NCI-H2196 treated with DMSO at 0.1 percent for 48 hours (cell line): ENCODE results near the gene RAB11B.
"Not testable (repeated sequence)": the region's sequence is repeated elsewhere in the genome, so short reads cannot be mapped to it uniquely, and the experiment has no call there.

ENCODE experiments used
- DNase-seq: peaks from one replicate; lab custom pipeline; 2025; ENCODE audit not compliant: unreplicated experiment; lab: John Stamatoyannopoulos, UW

RAB11B gene

DNA sequence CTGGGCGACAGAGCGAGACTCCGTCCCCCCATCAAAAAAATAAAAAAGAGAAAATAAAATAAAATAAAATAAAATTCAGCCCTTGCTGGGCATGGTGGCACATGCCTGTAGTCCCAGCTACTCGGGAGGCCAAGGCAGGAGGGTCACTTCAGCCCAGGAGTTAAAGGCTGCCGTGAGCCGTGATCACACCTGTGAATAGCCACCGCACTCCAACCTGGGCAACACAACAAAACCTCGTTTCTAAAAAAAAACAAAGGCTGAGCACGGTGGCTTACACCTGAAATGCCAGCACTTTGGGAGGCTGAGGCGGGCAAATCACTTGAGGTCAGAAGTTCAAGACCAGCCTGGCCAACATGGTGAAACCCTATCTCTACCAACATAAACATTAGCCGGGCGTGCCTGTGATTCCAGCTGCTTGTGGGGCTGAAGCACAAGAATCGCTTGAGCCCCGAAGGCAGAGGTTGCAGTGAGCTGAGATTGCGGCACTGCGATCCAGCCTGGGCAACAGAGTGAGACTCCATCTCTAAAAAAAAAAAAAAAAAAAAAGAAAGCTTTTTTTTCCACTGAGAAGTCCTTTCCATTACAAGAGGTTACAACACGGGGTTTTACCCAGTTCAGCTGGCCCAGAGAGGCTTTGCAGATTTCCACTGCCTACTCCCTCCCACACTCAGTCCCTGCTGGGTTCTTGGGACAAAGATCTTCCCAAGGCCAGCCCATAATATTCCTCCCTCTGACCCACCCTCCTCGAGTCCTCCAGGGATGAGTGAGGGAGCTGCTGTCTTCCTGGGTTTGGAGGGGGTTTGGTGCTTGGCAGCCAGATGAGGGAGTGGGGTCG lies 19.8 kb upstream of the RAB11B start:
- no peak for DNase-seq

DNA sequence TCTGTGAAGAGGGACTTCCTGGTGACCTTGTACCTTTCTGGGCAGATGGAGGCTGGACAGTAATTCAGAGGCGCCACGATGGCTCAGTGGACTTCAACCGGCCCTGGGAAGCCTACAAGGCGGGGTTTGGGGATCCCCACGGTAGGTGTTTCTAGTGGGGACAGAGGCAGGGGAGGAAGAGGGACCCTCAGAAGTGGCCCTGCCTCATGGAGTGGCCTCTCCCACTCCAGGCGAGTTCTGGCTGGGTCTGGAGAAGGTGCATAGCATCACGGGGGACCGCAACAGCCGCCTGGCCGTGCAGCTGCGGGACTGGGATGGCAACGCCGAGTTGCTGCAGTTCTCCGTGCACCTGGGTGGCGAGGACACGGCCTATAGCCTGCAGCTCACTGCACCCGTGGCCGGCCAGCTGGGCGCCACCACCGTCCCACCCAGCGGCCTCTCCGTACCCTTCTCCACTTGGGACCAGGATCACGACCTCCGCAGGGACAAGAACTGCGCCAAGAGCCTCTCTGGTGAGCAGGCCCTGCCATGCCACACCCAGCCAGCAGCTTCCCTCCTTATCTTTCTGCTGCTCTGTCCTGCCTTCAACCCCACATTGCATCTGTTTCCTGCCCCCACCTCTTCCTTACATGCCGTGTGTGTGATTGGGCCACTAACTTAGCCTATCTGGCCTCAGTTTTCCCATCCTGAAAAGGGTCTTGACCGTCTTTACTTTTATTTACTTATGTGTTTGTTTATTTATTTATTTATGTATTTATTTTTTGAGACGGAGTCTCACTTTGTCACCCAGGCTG lies 19.0 kb upstream of the RAB11B start:
- no peak for DNase-seq

DNA sequence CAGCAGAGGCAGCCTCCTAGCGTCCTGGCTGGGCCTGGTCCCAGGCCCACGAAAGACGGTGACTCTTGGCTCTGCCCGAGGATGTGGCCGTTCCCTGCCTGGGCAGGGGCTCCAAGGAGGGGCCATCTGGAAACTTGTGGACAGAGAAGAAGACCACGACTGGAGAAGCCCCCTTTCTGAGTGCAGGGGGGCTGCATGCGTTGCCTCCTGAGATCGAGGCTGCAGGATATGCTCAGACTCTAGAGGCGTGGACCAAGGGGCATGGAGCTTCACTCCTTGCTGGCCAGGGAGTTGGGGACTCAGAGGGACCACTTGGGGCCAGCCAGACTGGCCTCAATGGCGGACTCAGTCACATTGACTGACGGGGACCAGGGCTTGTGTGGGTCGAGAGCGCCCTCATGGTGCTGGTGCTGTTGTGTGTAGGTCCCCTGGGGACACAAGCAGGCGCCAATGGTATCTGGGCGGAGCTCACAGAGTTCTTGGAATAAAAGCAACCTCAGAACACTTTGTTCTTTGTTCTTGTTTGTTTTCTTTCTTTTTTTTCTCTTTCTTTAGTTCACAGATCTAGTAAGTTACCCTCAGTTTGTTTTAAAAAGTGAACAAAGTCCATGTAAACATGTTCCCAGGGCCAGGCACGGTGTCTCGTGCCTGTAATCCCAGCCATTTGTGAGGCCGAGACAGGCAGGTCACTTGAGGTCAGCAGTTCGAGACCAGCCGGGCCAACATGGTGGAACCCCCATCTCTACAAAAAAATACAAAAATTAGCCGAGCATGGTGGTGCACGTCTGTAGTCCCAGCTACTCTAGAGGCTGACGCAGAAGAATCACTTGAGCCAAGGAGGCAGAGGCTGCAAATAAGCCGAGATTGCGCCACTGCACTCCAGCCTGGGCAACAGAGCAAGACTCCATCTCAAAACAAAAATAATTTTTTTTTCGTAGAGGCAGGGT lies 16.0 kb upstream of the RAB11B start:
- DNase-seq: no peak

DNA sequence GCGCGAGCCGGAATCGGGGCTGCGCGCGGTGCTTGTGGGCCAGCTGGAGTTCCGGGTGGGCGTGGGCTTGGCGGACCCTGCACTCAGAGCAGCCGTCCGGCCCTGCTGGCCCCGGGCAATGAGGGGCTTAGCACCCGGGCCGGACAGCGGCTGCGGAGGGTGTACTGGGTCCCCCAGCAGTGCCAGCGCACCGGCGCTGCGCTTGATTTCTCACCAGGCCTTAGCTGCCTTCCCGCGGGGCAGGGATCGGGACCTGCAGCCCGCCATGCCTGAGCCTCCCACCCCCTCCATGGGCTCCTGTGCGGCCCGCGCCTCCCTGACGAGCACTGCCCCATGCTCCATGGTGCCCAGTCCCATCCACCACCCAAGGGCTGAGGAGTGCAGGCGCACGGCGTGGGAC lies 14.4 kb upstream of the RAB11B start:
- not testable (repeated sequence) for DNase-seq

DNA sequence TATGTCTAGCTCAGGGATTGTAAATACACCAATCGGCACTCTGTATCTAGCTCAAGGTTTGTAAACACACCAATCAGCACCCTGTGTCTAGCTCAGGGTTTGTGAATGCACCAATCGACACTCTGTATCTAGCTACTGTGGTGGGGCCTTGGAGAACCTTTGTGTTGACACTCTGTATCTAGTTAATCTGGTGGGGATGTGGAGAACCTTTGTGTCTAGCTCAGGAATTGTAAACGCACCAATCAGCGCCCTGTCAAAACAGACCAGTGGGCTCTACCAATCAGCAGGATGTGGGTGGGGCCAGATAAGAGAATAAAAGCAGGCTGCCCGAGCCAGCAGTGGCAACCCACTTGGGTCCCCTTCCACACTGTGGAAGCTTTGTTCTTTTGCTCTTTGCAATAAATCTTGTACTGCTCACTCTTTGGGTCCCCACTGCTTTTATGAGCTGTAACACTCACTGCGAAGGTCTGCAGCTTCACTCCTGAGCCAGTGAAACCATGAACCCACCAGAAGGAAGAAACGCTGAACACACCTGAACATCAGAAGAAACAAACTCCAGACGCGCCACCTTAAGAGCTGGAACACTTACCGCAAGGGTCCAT lies 13.7 kb upstream of the RAB11B start:
- not testable (repeated sequence) for DNase-seq

DNA sequence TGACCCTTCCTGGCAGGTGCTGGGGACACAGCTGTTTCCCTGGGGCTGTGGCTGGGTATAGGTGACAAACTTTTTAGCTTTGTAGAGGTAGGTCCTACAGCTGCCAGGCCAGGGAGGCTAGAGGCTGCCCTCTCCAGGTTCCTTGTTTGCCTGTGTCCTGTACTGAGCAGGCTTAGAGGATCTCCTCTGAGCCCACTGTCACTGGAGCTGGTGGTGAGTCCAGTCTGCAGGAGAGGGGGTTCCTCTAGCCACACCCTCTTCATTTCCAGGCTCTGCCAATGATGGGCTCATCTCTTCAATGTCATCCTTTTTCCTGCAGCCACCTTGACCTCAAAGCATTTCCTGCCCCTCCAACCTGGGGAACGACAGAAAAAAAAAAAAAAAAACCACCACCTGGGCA lies 12.6 kb upstream of the RAB11B start:
- no peak for DNase-seq

DNA sequence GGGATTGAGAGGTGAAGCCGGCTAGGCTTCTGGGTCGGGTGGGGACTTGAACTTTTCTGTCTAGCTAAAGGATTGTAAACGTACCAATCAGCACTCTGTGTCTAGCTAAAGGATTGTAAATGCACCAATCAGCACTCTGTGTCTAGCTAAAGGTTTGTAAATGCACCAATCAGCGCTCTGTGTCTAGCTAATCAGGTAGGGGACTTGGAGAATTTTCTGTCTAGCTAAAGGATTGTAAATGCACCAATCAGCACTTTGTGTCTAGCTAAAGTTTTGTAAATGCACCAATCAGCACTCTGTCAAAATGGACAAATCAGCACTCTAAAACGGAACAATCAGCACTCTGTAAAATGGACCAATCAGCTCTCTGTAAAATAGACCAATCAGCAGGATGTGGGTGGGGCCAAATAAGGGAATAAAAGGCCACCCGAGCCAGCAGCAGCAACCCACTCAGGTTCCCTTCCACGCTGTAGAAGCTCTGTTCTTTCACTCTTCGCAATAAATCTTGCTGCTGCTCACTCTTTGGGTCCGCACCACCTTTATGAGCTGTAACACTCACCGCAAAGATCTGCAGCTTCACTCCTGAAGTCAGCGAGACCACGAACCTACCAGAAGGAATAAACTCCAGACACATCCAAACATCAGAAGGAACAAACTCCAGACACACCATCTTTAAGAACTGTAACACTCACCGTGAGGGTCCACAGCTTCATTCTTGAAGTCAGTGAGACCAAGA lies 10.8 kb upstream of the RAB11B start:
- not testable (repeated sequence) for DNase-seq

DNA sequence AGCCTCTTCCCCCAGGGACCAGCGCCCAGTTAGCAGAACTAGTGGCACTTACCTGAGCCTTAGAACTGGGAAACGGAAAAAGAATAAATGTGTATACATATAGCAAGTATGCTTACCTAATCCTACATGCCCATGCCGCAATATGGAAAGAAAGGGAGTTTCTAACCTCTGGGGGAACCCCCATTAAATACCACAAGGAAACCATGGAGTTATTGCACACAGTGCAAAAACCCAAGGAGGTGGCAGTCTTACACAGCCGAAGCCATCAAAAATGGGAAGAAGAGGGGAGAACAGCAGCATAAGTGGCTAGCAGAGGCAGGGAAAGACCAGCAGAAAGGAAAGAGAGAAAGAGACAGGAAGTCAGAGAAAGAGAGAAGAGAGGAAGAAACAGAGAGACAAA lies 5.6 kb upstream of the RAB11B start:
- DNase-seq: not testable (repeated sequence)

DNA sequence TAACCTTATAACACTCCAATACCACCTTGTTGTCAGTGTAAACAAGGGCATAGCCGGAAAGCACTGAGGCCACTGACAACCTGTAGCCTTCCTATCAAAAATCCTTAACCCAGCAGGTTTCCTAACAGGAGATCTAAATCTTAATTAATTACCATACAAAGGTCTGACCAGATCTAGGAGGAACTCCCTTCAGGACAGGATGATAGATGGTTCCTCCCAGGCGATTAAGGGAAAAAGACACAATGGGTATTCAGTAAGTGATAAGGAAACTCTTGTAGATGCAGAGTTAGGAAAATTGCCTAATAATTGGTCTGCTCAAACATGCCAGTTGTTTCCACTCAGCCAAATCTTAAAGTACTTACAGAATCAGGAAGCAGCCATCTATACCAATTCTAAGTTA lies 5.1 kb upstream of the RAB11B start:
- DNase-seq: not testable (repeated sequence)

DNA sequence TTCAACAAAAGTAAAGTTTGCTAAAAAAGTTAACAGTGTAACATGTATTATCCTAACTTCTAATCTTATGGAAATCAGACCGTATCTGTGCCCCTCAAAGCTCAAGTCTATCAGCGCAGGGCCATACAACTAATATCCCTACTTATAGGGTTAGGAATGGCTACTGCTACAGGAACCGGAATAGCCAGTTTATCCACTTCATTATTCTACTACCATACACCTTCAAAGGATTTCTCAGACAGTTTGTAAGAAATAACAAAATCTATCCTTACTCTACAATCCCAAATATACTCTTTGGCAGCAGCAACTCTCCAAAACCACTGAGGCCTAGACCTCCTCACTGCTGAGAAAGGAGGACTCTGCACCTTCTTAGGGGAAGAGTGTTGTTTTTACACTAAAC lies 4.6 kb upstream of the RAB11B start:
- DNase-seq: not testable (repeated sequence)

DNA sequence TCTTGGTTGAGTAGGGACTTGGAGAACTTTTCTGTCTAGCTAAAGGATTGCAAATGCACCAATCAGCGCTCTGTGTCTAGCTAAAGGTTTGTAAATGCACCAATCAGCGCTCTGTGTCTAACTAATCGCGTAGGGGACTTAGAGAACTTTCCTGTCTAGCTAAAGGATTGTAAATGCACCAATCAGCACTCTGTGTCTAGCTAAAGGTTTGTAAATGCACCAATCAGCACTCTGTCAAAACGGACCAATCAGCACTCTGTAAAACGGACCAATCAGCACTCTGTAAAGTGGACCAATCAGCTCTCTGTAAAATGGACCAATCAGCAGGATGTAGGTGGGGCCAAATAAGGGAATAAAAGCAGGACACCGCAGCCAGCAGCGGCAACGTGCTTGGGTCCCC lies 3.7 kb upstream of the RAB11B start:
- not testable (repeated sequence) for DNase-seq

DNA sequence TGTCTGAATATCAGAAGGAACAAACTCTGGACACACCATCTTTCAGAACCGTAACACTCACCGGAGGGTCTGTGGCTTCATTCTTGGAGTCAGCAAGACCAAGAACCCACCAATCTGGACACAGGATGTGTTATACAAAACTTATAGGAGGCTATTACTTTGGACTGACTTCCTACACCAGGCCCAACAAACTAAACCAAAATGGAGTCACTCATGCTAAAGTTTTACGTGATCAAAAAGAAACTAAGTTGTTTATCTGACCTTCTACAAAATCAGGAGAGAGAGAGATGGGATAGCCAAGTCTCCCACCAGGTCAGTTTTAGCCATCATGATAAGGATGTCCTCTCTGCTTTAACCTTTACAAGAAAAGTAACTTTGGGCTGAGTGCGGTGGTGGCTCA lies 3.2 kb upstream of the RAB11B start:
- no peak for DNase-seq

DNA sequence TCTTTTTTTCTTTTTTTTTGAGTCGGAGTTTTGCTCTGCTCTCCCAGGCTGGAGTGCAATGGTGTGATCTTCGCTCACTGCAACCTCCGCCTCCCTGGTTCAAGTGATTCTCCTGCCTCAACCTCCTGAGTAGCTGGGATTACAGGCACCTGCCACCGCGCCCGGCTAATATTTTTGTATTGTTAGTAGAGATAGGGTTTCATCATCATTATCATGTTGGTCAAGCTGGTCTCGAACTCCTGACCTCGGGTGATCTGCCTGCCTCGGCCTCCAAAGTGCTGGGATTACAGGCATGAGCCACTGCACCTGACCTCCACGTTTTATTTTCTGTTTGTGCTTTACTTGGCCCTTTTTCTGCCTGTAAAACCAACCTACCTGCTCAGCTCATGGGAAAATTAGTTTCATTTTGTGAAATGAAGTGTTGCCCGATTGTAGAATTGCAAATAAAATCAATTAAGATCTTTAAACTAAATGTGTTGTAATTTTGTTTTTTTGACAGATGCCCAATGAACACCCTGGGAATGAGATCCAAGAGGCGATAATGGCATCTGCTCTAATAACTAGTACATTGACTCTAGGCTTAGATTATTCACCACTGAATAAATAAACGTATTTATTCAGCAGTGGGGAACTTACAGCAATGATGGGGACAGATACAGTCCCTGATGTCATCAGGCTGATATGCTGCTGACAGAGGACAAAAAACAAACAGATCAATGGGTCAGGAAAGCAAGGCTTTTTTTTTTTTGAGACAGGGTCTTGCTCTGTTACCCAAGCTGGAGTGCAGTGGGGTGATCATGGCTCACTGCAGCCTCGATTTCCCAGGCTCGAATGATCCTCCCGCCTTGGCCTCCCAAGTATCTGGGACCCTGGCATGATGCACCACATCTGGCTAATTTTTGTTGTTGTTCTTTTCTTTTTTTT lies 2.2 kb upstream of the RAB11B start:
- no peak for DNase-seq

DNA sequence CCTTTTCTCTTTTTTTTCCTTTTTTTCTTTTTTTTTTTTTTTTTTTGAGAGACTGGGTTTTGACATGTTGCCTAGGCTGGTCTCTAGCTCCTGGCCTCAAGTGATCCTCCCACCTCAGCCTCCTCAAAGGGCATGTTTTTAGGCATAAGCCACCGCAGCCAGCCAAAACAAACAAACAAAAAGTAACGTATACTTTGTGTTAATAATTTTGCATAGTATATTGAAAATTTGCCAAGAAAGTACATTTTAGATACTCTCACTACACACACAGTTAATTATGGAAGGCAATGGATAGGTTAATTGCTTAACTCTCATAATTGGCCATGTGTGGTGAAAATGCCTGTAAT lies 1.6 kb upstream of the RAB11B start:
- no peak for DNase-seq

DNA sequence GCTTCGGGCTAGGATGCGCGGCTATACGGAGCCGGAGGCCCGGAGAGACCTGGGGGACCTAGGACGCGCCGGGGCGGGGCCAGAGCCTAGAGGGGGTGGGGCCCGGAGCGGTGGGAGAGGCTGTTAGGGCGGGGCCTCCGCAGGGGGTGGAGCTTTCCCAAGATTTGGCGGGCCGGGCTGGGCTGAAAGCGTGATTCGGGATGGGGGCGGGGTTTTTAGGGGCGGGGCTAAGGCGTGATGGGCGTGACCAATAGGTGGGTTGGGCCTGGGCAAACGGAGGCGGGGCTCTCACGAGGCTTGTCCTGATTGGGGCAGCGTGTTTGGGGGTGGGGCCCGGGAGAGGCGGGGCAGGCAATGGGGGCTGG lies 439 bp downstream of the RAB11B start:
- DNase-seq: peak; percentile 80

DNA sequence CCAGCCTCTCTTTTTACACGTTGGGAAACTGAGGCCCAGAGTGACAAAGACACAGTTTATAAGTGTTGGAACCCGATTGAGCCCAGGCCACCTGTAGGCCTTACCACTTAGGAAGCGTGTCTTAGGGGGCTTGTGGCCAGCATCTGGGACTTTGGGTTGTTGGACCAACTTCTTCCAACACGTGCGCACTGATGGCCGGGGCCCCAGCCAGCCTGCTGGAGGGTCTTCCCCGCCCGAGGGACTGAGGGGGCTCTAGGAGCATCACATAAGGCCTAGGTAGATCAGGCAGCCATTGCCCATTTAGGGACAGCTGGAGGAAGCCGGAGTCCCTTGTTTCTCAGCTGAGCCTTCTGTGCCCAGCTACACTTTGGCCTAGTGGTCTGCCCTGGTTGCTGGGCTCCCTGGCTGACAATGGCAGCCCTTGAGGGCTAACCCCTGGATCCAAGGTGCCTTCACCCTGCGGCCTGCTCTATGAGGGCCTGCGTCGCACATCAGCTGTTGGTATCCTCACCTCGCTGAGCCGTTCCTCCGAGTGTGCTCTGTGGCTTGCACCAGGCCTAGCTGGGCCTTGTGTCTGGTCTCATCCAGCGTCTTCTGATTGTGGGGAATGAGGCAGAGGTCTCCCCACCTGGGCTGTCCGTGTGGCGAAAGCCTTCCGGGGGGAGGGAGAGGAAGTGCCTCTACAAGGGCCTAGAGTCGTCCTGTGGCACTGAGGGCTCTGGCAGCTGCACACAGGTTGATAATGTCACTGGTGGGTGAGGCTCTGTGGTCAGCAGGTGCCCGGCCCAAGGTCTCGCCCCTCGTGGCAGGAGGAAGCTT lies 1.2 kb downstream of the RAB11B start:
- no peak for DNase-seq

DNA sequence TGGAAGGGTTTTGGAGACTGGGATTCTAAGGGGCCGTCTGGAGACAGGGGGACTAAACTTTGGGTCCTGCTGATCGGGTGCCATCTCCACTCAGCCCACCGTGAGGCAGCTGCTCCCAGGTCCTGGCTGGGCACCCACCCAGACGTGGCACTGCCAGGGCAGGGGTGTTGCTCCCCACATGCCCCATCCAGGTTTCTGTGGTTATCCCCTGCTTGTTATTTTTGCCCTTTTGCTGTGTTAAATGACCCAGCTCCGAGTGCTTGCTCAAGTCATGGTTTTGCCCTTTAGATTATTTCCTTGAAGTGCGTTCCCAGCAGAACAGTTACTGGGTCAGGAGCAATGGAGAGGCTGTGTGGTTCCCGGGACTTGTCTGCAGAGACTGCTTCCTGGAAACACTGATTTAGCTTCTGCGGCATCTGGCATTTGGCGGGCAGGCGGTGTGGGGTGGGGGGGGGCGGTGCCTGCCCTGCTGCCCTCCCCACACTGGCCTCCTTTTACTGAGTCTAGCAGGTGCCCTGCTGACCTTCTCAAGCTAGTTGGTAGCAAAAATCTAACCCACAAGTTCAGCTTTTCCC lies 1.9 kb downstream of the RAB11B start:
- peak; percentile 23 for DNase-seq
